Erythroblast (primary cell): Measurements from ENCODE around the gene PLPP4.

ENCODE experiments used
- DNase-seq, 2 experiments: peaks; one replicate each; lab custom pipeline; 2025; lab: John Stamatoyannopoulos, UW
- GATA1 ChIP-seq: IDR thresholded peaks from 2 replicates; pipeline ENCODE4 v1.6.1; 2011; ENCODE audit warnings: low read depth, mild to moderate bottlenecking, control low read depth, low read length, moderate library complexity
- POLR2A ChIP-seq: IDR thresholded peaks from 2 replicates; pipeline ENCODE4 v1.6.1; 2011; ENCODE audit warnings: mild to moderate bottlenecking, low read length

The PLPP4 gene

DNA sequence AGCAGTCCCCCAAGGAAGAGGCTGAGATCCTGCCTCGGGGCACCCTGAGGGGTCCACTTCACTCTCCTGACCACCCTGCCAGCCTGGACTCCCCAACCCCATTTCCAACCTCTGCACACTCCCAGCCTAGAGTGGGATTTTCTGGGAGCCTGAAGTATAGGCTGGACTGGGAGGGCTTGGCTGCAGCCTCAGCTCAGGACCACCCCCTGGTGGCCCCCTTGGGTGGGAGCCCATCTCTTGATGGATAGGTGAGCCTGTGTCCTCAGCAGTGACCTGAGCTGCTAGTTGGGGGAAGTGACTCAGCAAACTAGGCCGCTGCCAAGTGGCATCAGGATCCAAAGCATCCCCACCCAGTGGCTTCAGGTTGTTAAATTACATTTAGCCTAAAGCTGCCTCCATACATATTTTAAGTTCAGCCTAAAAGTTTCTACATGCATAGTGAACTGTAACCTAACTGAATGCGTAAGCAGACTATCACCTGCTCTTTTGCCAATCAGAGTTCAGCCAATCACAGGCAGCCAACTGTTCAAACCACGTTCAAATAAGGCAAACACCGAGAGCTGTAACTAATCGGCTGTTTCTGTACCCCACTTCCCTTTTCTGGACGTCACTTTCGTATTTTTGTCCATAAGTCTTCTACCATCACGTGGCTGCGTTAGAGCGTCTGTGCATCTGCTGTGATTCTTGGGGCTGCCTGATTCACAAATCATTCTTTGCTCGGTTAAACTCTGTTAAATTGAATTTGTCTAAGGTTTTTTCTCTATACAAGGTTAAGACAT is 144.0 kb downstream of the PLPP4 start:
- peak; percentile 30 to 42 for DNase-seq
- TF ChIP-seq GATA1: no peak
- TF ChIP-seq POLR2A: no peak

DNA sequence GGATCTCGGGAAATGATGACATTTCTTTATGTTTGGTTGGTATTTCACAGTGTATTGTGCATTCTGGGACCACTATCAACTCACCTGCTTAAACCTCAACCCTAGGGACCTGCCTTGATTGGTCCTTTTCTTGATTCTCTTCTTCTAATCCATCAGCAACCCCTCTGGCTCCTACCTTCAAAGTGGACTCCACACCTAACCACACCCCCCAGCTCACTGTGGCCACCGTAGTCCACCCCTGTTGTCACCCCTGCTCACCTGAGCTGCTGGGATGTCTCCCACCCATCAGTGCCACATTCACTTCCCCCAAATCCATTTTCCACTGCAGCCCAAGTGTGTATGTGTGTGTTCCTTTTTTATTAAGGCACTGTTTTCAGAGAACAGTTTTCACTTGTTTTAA is 145.0 kb downstream of the PLPP4 start:
- DNase-seq: no peak
- TF ChIP-seq GATA1: no peak
- TF ChIP-seq POLR2A: no peak

DNA sequence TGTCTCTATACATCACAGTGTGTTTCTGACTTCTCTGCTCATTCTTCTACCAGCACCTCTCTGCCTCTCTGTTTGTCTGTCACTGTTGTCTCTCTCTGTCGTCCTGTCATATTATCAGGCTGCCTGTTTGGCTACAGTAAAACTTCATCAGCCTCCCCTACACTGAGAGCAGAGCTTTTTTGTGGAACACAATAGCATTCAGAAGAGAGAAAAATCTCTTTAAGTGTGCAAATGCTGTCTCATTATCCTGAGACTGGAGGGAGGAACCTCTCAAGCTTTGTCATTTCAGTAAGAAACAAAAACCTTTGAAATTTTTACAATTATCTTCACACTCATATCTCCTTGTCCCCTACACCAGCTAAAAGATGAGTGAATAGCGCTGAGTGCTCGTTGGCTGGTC is 148.4 kb downstream of the PLPP4 start:
- no peak for DNase-seq
- TF ChIP-seq POLR2A (no peak), GATA1 (no peak)

DNA sequence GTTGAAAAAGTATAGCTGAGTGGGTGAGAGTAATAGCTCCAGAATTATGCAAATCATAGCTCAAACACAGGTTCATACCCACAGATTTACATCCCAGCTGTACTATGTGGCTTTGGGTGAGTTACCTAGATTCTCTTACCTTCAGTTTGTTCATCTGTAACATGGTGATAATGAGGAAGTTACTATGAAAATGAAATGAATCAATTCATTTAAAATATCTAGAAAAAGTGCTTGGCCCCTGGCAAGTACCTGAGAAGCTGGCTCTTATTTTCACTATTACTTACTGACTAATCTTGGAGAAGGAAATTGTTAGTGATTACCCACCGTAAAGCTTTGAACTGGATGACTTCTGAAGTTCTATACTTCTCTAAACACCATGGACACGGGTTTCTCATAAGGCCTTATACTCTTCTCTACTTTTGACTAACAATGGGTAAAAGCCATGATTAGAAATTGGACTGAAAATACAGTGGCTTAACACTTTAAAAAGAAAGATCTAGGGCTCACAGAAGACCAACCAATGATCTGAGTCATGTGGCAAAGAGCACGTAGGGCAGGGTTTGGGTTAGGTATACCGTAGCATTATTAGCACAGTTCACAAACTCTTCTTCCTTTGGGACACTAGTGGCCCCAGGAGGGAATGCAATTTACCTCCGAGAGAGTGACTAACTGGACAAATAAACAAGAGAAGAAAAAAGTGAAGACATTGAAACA is 149.2 kb downstream of the PLPP4 start:
- DNase-seq: no peak
- TF ChIP-seq GATA1: no peak
- no peak for TF ChIP-seq POLR2A

DNA sequence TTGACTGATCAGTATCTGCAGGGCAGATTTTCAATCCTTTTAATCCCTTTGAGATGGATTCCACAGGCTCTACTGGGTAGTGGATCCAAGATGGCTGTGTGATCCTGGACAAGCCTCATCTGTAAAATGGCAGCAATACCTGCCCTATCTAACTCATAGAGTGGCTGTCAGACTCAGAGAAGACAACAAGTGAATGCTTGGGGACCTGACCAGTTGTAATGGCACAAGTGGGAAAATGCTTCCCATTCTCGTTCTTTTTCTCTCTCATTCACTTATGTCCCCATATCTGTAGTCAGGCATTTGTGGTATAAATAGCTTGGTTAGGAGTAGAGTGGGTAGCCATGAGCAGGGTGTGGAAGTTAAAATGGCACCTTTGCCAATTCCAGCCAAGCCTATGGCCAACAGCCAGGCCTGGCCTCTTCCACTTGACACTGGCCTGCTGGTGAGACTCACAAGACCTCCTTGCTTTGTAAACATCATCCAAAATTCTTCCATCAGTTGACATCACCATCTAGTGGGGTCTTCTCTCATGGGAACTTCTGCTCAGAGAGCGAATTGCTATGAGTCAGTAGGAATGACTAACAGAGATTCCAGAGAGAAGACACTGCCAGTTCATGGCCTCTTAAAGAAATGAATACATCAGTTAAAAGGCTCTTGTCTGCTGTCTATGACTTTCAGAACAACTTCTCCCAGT is 150.1 kb downstream of the PLPP4 start:
- TF ChIP-seq GATA1 (no peak), POLR2A (no peak)
- no peak for DNase-seq

DNA sequence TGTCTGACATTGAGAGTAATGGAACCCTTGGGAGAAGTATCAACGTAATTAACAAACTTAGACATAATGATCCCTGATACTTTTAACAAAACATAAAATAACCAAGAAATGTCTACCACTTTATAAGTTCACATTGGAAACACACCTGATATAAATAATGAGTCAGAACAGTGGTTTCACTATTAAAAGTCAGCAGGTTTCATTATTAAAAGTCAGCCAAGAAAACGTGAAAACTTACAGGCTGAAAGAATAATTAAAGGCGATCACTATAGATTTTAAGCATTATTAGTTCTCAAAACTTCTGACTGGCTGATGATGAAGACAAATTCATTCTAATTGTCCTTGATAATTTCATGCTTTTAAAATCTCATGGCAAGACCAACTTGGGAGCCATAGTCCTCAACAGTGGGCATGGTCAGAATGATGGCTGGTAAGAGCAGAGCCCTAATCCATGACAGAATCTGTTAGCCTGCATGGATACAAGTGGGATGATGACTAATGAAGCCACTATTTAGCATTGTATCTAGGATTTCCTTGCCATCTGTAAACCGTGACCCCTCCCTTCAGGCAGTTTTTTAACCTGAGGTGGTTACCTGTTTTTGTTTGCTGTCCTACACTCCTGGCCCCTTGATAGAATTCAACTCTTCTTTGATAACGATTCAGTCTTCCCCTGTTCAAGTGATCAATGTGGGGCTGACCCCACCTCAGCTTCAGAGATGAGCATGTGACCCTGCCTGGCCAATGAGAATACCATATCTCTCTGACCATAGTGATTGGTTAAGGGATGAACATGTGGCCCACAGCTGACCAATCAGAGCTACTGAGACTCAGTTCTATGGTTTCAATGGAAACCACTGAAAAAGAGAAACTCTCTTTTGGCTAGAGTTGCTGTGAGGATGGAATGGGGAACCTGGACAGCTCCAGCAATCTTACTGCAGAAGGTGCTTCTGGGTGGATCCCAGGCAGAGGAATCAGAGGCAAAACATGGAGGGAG is 151.0 kb downstream of the PLPP4 start:
- DNase-seq: no peak
- TF ChIP-seq POLR2A: no peak
- no peak for TF ChIP-seq GATA1

DNA sequence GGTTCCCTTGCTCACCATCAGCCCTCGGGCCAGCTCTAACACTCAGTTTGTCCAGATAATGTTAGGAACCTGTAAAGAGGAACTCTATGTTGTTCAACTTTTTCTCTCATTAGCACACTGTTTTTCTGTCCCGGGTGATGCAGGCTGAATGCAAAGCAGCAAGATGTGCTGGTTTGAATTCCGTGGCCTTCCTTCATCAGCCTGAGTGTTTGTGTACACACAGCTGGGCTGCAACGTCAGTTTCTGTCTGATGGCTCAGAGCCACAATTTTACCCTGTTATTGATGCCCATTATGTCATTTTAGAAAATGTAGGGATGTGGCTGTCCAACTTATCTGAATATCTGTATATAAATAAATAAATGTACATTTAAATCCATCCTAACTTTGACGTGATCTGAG is 152.0 kb downstream of the PLPP4 start:
- no peak for DNase-seq
- TF ChIP-seq POLR2A (no peak), GATA1 (no peak)

DNA sequence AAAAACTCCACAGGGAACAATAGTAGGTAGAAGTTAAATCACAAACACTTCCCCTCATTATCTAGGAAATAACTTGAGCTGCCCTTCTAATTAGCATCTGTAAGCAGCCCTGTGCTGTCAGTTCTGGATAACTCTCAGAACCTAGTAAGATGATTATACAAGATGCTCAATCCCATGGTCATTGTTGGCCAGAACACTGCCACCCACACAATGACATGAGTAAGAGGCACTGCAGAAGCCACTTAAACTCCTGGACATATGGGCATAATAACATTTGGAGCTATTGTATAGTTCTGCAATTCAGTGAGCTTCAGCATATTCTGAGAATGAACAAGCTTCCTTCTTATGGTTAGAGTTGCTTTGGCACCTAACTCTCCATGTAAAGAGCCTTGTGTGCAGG is 153.8 kb downstream of the PLPP4 start:
- no peak for DNase-seq
- TF ChIP-seq GATA1 (no peak), POLR2A (no peak)

DNA sequence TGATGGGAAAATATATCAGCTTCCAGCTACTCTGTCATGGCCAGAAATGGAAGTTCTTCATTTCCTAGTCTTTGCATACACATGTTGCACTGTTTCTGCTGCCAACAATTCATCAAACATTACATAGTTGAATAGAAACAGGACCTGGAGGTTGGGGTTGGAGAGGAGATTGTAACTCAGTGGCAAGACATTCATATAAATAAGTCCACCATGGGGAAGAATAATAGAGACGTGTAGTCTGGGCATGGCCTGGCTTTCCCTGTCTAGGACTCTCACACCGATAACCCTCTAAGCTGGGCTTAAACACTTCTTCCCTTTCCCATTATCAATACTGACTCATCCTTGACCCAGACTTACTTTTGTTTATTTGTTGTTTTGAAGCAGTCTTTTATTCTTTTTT is 155.7 kb downstream of the PLPP4 start:
- DNase-seq: no peak
- no peak for TF ChIP-seq GATA1
- no peak for TF ChIP-seq POLR2A

DNA sequence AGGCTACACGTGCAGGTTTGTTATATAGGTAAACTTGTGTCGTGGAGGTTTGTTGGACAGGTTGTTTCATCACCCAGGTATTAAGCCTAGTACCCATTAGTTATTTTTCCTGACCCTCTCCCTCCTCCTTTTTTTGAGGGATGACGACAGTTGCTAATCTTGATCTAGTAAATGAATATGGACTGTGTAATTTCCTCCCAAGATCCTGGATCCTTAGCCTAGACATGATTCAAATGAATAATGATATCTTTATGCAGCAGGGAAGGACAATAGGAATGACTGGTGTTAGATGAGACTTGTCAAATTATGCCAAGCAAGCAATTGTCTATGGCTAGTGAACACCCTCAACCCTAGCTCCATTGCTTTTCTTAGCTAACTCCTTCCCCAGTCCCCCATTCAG is 156.2 kb downstream of the PLPP4 start:
- TF ChIP-seq GATA1 (no peak), POLR2A (no peak)

DNA sequence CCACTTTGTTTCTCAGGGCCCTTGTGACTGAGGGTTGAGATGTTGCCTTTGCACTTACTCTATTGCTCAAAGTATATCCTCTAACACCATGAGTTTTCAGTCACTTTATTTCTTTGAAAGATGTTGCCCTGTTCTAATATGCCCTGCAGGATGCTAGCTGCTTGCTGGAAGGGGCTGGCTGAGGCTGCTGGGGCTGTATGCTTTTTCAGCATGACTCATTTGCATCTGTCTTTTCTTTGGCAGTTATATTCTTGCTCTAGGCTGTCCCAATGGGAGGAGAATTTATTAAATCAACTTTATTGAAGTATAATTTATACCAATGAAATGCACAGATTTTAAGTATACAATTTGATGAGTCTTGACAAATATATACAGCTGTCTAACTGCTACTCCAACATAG is 157.7 kb downstream of the PLPP4 start:
- TF ChIP-seq GATA1 (no peak), POLR2A (no peak)
- DNase-seq: no peak

More for the DNA sequence above, 156.2 kb downstream of the PLPP4 start:
- no peak for DNase-seq

DNA sequence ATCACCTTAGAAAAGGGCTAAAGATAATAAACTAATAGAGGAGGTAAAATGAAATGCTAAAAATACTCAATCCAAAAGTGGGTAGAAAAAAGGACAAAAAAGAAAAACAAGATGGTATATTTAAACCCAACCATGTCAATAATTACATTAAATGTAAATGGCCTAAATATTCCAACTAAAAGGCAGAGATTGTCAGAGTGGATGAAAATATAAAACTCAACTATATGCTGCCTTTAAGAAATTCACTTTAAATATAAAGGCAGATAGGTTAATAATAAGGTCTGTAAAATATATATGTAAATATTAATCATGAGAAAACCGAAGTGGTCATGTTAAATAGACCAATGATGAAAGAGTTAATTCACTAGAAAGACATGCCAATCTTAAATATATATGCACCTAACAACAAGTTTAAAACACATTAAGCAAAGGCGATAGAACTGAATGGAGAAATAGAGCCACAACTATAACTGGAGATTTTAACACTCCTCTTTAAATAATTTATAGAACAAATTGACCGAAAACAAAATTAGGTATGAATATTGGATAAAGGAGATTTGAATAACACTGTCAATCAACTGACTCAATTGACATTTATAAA is 159.4 kb downstream of the PLPP4 start:
- DNase-seq: no peak
- TF ChIP-seq GATA1 (no peak), POLR2A (no peak)
